BE2C (cell line): Measurements from ENCODE around the gene DDN.

Experiments used
- DNase-seq: peaks from one replicate; pipeline ENCODE4 v3.0.0-alpha.2; 2020
- H3K27me3 ChIP-seq: fragments of 250-450 bp; sonication (Bioruptor Pico); 2 replicates; pipeline ENCODE4 v1.5.1; 2020; ENCODE audit warnings: mild to moderate bottlenecking
- H3K36me3 ChIP-seq: fragments of 250-450 bp; sonication (Bioruptor Pico); 2 replicates; pipeline ENCODE4 v1.5.1; 2020; ENCODE audit warnings: mild to moderate bottlenecking
- H3K4me1 ChIP-seq: fragments of 250-450 bp; sonication (Bioruptor Pico); 2 replicates; pipeline ENCODE4 v1.5.1; 2020
- H3K4me3 ChIP-seq: 2 replicates; pipeline ENCODE4 v1.5.1; 2011; ENCODE audit warnings: low read depth, low read length
- H3K9me3 ChIP-seq: fragments of 250-450 bp; sonication (Bioruptor Pico); 2 replicates; pipeline ENCODE4 v1.5.1; 2020
- TF ChIP-seq, protein P1 (sequence below): IDR thresholded peaks from 2 replicates; pipeline ENCODE4 v1.5.1; 2012; ENCODE audit warnings: mild to moderate bottlenecking, low read depth, low read length

Gene DDN

GRCh38 chr12:49038291-49038955 is 39.2 kb upstream of the DDN start:
- no peak for DNase-seq
- Histone ChIP-seq H3K36me3 (peaks cover 96% of the 10 kb centered on the region), H3K27me3 (no peaks in the 10 kb centered on the region), H3K4me1 (no peaks in the 10 kb centered on the region), H3K9me3 (no peaks in the 10 kb centered on the region), H3K4me3 (no peak overlapping the region)
- TF ChIP-seq, protein P1, sequence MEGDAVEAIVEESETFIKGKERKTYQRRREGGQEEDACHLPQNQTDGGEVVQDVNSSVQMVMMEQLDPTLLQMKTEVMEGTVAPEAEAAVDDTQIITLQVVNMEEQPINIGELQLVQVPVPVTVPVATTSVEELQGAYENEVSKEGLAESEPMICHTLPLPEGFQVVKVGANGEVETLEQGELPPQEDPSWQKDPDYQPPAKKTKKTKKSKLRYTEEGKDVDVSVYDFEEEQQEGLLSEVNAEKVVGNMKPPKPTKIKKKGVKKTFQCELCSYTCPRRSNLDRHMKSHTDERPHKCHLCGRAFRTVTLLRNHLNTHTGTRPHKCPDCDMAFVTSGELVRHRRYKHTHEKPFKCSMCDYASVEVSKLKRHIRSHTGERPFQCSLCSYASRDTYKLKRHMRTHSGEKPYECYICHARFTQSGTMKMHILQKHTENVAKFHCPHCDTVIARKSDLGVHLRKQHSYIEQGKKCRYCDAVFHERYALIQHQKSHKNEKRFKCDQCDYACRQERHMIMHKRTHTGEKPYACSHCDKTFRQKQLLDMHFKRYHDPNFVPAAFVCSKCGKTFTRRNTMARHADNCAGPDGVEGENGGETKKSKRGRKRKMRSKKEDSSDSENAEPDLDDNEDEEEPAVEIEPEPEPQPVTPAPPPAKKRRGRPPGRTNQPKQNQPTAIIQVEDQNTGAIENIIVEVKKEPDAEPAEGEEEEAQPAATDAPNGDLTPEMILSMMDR, result no peak

DNA sequence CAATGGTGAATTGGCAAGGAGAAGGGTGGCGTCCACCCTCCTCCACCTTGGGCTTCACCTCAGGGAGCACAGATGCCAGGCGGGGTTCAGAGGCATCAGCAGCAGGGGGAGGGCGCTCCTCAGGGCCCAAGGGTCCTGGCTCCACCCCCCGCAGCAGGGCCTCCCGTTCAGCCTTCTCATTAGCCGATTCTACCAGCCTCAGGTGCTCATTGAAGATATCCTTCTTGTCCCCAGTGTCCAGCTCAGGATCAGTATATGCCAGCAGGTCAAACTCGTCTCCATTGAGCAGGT is 38.7 kb upstream of the DDN start:
- no peaks in the 10 kb centered on the region for H3K9me3 ChIP-seq
- no peaks in the 10 kb centered on the region for H3K27me3 ChIP-seq
- H3K4me1 ChIP-seq, result no peaks in the 10 kb centered on the region
- H3K4me3 ChIP-seq, result no peak overlapping the region
- TF ChIP-seq, protein P1, result no peak
- DNase-seq, result no peak
- H3K36me3 ChIP-seq, result peaks cover 96% of the 10 kb centered on the region

GRCh38 chr12:49037111-49037946 is 38.2 kb upstream of the DDN start:
- H3K36me3 ChIP-seq, result peaks cover 96% of the 10 kb centered on the region
- TF ChIP-seq, protein P1, result no peak

GRCh38 chr12:49036029-49036428 is 36.9 kb upstream of the DDN start:
- no peaks in the 10 kb centered on the region for H3K4me1 ChIP-seq
- H3K4me3 ChIP-seq, result no peak overlapping the region
- TF ChIP-seq, protein P1, result no peak
- no peaks in the 10 kb centered on the region for H3K27me3 ChIP-seq
- no peak for DNase-seq
- peaks cover 96% of the 10 kb centered on the region for H3K36me3 ChIP-seq
- no peaks in the 10 kb centered on the region for H3K9me3 ChIP-seq

More at GRCh38 chr12:49037111-49037946, 38.2 kb upstream of the DDN start:
- H3K27me3 ChIP-seq, result no peaks in the 10 kb centered on the region
- no peaks in the 10 kb centered on the region for H3K9me3 ChIP-seq
- no peak for DNase-seq
- H3K4me3 ChIP-seq, result no peak overlapping the region
- H3K4me1 ChIP-seq, result no peaks in the 10 kb centered on the region

DNA sequence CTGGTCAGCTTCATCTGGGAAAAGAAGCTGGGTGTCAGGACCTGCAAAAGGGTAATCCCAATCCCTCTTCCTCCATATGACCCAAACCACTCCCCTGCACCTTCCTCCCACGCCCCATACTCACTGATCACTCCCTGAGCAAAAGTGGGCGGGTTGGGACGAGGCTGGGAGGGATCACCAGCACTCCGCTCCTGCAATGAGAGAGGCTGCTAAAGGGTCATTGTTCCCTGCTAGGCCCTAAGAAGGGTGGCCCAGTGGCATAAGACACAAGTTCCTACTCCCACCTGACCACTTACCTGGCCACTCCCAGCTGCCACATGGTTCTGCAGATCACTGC is 35.1 kb upstream of the DDN start:
- Histone ChIP-seq H3K36me3 (peaks cover 93% of the 10 kb centered on the region), H3K4me1 (no peaks in the 10 kb centered on the region), H3K4me3 (no peak overlapping the region), H3K9me3 (no peaks in the 10 kb centered on the region), H3K27me3 (no peaks in the 10 kb centered on the region)
- DNase-seq, result no peak
- TF ChIP-seq, protein P1, result no peak

- peaks cover 93% of the 10 kb centered on the region for H3K36me3 ChIP-seq
Measured at GRCh38 chr12:49033611-49034285, 34.6 kb upstream of the DDN start.

More at GRCh38 chr12:49033611-49034285, 34.6 kb upstream of the DDN start:
- Histone ChIP-seq H3K4me1 (no peaks in the 10 kb centered on the region), H3K9me3 (no peaks in the 10 kb centered on the region), H3K4me3 (no peak overlapping the region), H3K27me3 (no peaks in the 10 kb centered on the region)
- DNase-seq, result no peak
- TF ChIP-seq, protein P1, result no peak
